Superior temporal gyrus (tissue), 1 donor: ENCODE data around the gene OR7G1.
"Not testable (repeated sequence)": the region's sequence is repeated elsewhere in the genome, so short reads cannot be mapped to it uniquely, and the experiment has no call there.

Experiments used
- DNase-seq: peaks from one replicate; pipeline ENCODE4 v3.0.0-alpha.2; 2016; ENCODE audit errors: extremely low spot score

The OR7G1 gene

GRCh38 chr19:9078651-9079050 is 36.9 kb downstream of the OR7G1 start:
- DNase-seq = no peak

- DNase-seq = no peak
Observed at GRCh38 chr19:9076901-9077300, 38.7 kb downstream of the OR7G1 start.

GRCh38 chr19:9075064-9075949 is 40.3 kb downstream of the OR7G1 start:
- DNase-seq = peak; percentile 74

- DNase-seq = no peak
Observed at GRCh38 chr19:9073806-9074205, 41.8 kb downstream of the OR7G1 start.

GRCh38 chr19:9071720-9072119 is 43.8 kb downstream of the OR7G1 start:
- not testable (repeated sequence) for DNase-seq

GRCh38 chr19:9070066-9070465 is 45.5 kb downstream of the OR7G1 start:
- DNase-seq = no peak

- DNase-seq = no peak
Observed at GRCh38 chr19:9065457-9066014, 50.0 kb downstream of the OR7G1 start.
